ENCODE results near the gene CPXM1.

DNA sequence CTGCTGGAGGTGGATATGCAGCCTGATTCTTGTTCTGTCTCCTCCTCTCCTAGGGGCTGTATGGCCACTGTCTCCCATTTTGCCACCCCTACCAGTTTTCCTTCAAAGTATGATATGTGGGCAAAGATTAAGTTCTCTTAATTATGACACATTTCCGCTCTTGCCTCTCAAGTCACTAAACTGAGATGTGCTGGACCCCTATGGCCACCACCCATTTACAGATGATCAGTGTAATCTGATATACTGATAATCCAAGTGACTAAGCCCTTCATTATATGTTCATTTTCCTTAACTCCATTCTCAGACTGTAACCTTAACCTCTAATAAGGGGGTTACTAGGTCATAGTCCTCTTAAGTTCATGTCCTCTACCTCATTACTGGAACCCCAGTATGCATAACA is 13.6 kb upstream of the CPXM1 start:
- TF ChIP-seq POLR2AphosphoS5 (IDR thresholded peaks at IDR 0.05; ENCODE audit: insufficient read depth, low read depth, low read length) (no peak), CTCF (IDR thresholded peaks at IDR 0.05; ENCODE audit: extremely low read depth in 1 of 2, insufficient read depth in 1 of 2, low read depth in 1 of 2, low read length in 2 of 2) (no peak), POLR2A (IDR thresholded peaks at IDR 0.05; ENCODE audit: low read depth, low read length) (no peak), JUN (IDR thresholded peaks at IDR 0.05; ENCODE audit: borderline replicate concordance, insufficient read depth, insufficient read length, low read depth) (no peak)

Measured in endothelial cell of umbilical vein (primary cell).